H1 (cell line): ENCODE results near the gene PDE2A. TPM values are rescaled to one million over a fixed set of nuclear protein-coding genes. Genes with fewer than 3 reads are reported as not detected.
A peak's percentile ranks its signal among the peaks of the same experiment; 100 is the strongest.

ENCODE experiments used
- CBX5 ChIP-seq: fragments of 300-800, 300-1000 bp; sonication (generic); IDR thresholded peaks from 2 replicates; pipeline ENCODE4 v1.7.1; 2016; ENCODE audit warnings: antibody characterized with exemption, low read length, low read depth
- CHD1 ChIP-seq: IDR thresholded peaks from 2 replicates; pipeline ENCODE4 v1.6.1; 2012; ENCODE audit warnings: low read depth, low read length, improper control_type of control experiment
- CHD2 ChIP-seq: IDR thresholded peaks from 2 replicates; pipeline ENCODE4 v1.6.1; 2012; ENCODE audit warnings: low read length, improper control_type of control experiment
- CTBP2 ChIP-seq: IDR thresholded peaks from 2 replicates; pipeline ENCODE4 v1.7.0; 2011; ENCODE audit warnings: borderline replicate concordance, mild to moderate bottlenecking, moderate library complexity, mixed read lengths, low read length; ENCODE audit not compliant: insufficient read depth, insufficient read length
- EP300 ChIP-seq, 2 experiments: IDR thresholded peaks; 1 replicate in 1 of 2; 2 replicates in 1 of 2; pipeline ENCODE4 v1.6.1; 2011 to 2012; ENCODE audit warnings: low read depth in 2 of 2, low read length in 2 of 2, mild to moderate bottlenecking in 2 of 2, borderline replicate concordance in 1 of 2, inconsistent platforms in 1 of 2, moderate library complexity in 1 of 2
- EZH2 ChIP-seq: fragments of 200-600 bp; sonication (generic); IDR thresholded peaks from 2 replicates; pipeline ENCODE4 v1.7.1; 2012; ENCODE audit warnings: low read depth, mild to moderate bottlenecking, moderate library complexity, low read length, inconsistent platforms; ENCODE audit not compliant: severe bottlenecking
- GABPA ChIP-seq: IDR thresholded peaks from 2 replicates; pipeline ENCODE4 v1.6.1; 2011; ENCODE audit warnings: mild to moderate bottlenecking, low read length, moderate library complexity, borderline replicate concordance; ENCODE audit not compliant: insufficient read depth
- GTF2F1 ChIP-seq: IDR thresholded peaks from 2 replicates; pipeline ENCODE4 v1.6.1; 2012; ENCODE audit warnings: low read depth, low read length, improper control_type of control experiment, borderline replicate concordance
- HDAC6 ChIP-seq: IDR thresholded peaks from one replicate; pipeline ENCODE4 v1.7.1; 2012; ENCODE audit warnings: low read depth, mild to moderate bottlenecking, inconsistent platforms, low read length, moderate library complexity
- JUND ChIP-seq: IDR thresholded peaks from 2 replicates; pipeline ENCODE4 v1.6.1; 2011; ENCODE audit warnings: mild to moderate bottlenecking, improper control_type of control experiment, low read length
- NRF1 ChIP-seq: IDR thresholded peaks from 2 replicates; pipeline ENCODE4 v1.6.1; 2011; ENCODE audit warnings: mild to moderate bottlenecking, low read depth, low read length, improper control_type of control experiment
- RAD21 ChIP-seq, 2 experiments: IDR thresholded peaks in 1 of 2; conservative IDR thresholded peaks in 1 of 2; 2 replicates each; pipeline ENCODE4 v1.6.1; 2011; ENCODE audit warnings: low read depth in 2 of 2, low read length in 2 of 2, improper control_type of control experiment in 1 of 2, inconsistent platforms in 1 of 2, mild to moderate bottlenecking in 1 of 2, moderate library complexity in 1 of 2
- RBBP5 ChIP-seq: IDR thresholded peaks from 2 replicates; pipeline ENCODE4 v1.7.1; 2012; ENCODE audit warnings: low read depth, mild to moderate bottlenecking, inconsistent platforms, low read length, moderate library complexity, borderline replicate concordance
- SIRT6 ChIP-seq: IDR thresholded peaks from one replicate; pipeline ENCODE4 v1.7.1; 2012; ENCODE audit warnings: low read length, inconsistent platforms
- SIX5 ChIP-seq: IDR thresholded peaks from 2 replicates; pipeline ENCODE4 v1.6.1; 2011; ENCODE audit warnings: mild to moderate bottlenecking, low read depth, low read length
- SP4 ChIP-seq: IDR thresholded peaks from 2 replicates; pipeline ENCODE4 v1.6.1; 2012; ENCODE audit warnings: low read length, inconsistent platforms
- SUZ12 ChIP-seq: fragments of 200-600 bp; sonication (generic); IDR thresholded peaks from 2 replicates; pipeline ENCODE4 v1.6.1; 2012; ENCODE audit warnings: mild to moderate bottlenecking, inconsistent platforms, low read length, moderate library complexity, mixed read lengths
- TBP ChIP-seq: IDR thresholded peaks from 2 replicates; pipeline ENCODE4 v1.6.1; 2011; ENCODE audit warnings: low read depth, low read length, improper control_type of control experiment
- TEAD4 ChIP-seq: IDR thresholded peaks from 2 replicates; pipeline ENCODE4 v1.6.1; 2012; ENCODE audit warnings: low read depth, low read length, inconsistent platforms, mixed read lengths
- polyA plus RNA-seq, 7 experiments: library from polyadenylated mRNA; depleted of rRNA in 3 of 7; stranded (reverse) in 5 of 7; unstranded in 2 of 7; fragments of >200 nt in 5 of 7; fragments of 200-250 nt in 2 of 7; gene quantifications; 1 replicate in 5 of 7; 2 replicates in 1 of 7; 4 replicates in 1 of 7; pipeline versions ENCODE4 v1.2.1 to v1.2.3, GENCODE V29; 2011 to 2013; ENCODE audit warnings: missing spikeins in 2 of 7, mixed read lengths in 2 of 7
- total RNA-seq: library from RNA; stranded (reverse); fragmentation: NEBNext Ultra II Directional; extraction: Animal tissue kit (Norgen Biotek cat#: 25700); gene quantifications from 2 replicates; pipeline ENCODE4 v1.2.1, GENCODE V29; 2021
- TF ChIP-seq, protein P1 (sequence below), 3 experiments: IDR thresholded peaks; 1 replicate in 2 of 3; 2 replicates in 1 of 3; pipeline versions ENCODE4 v1.5.1 to v1.6.1; 2011; ENCODE audit warnings: low read length in 3 of 3, mild to moderate bottlenecking in 3 of 3, inconsistent platforms in 2 of 3, low read depth in 1 of 3, moderate library complexity in 1 of 3; ENCODE audit not compliant: insufficient read depth in 1 of 3; ENCODE audit errors: control extremely low read depth in 1 of 3
- TF ChIP-seq, protein P2 (sequence below): IDR thresholded peaks from 2 replicates; pipeline ENCODE4 v1.6.1; 2011; ENCODE audit warnings: low read length, improper control_type of control experiment

The PDE2A gene
- total and polyA plus RNA-seq, 2 of the 8 experiments (the other 6 are each of a cell fraction or from before 2014, with no cell fraction given): 3.4 to 7.1 TPM

GRCh38 chr11:72642884-72643522, 31.2 kb downstream of the PDE2A start (continued):
- TF ChIP-seq EZH2 (no peak), CHD1 (no peak), TBP (no peak), CTBP2 (no peak), EP300 (IDR thresholded peaks at IDR 0.05; ENCODE audit: borderline replicate concordance in 1 of 2, low read depth in 2 of 2, low read length in 2 of 2) (no peak), SP4 (no peak), CBX5 (no peak), SUZ12 (no peak; the same call in 1 of the 2 replicates), SIX5 (no peak), GTF2F1 (no peak), RAD21 (IDR thresholded peaks at IDR 0.05 in 1 of 2, conservative IDR thresholded peaks at IDR 0.05 in 1 of 2; ENCODE audit: low read depth in 2 of 2, low read length in 2 of 2) (peak; percentile 83 to 88), RBBP5 (peak; percentile 33; the same call in 1 of the 2 replicates), CHD2 (no peak), TEAD4 (no peak), GABPA (peak; percentile 44; the same call in 1 of the 2 replicates), HDAC6 (no peak), JUND (no peak), SIRT6 (no peak), NRF1 (no peak)
- TF ChIP-seq, protein P1, sequence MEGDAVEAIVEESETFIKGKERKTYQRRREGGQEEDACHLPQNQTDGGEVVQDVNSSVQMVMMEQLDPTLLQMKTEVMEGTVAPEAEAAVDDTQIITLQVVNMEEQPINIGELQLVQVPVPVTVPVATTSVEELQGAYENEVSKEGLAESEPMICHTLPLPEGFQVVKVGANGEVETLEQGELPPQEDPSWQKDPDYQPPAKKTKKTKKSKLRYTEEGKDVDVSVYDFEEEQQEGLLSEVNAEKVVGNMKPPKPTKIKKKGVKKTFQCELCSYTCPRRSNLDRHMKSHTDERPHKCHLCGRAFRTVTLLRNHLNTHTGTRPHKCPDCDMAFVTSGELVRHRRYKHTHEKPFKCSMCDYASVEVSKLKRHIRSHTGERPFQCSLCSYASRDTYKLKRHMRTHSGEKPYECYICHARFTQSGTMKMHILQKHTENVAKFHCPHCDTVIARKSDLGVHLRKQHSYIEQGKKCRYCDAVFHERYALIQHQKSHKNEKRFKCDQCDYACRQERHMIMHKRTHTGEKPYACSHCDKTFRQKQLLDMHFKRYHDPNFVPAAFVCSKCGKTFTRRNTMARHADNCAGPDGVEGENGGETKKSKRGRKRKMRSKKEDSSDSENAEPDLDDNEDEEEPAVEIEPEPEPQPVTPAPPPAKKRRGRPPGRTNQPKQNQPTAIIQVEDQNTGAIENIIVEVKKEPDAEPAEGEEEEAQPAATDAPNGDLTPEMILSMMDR (IDR thresholded peaks at IDR 0.05; ENCODE audit: control extremely low read depth in 1 of 3, insufficient read depth in 1 of 3, low read depth in 1 of 3, low read length in 3 of 3): peak; percentile 84 to 96 (median 94)
- TF ChIP-seq, protein P2, sequence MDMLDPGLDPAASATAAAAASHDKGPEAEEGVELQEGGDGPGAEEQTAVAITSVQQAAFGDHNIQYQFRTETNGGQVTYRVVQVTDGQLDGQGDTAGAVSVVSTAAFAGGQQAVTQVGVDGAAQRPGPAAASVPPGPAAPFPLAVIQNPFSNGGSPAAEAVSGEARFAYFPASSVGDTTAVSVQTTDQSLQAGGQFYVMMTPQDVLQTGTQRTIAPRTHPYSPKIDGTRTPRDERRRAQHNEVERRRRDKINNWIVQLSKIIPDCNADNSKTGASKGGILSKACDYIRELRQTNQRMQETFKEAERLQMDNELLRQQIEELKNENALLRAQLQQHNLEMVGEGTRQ: no peak
